ENCODE data around the gene ARHGEF4. TPM values are rescaled to one million over a fixed set of nuclear protein-coding genes. Genes with fewer than 3 reads are reported as not detected.
"Not testable (repeated sequence)": the region's sequence is repeated elsewhere in the genome, so short reads cannot be mapped to it uniquely, and the experiment has no call there.

ARHGEF4 gene
- total RNA-seq, 1 experiment from 2014 or later = 0.72 TPM

- peak; percentile 31 for DNase-seq (ENCODE audit: low read depth)
Measured at GRCh38 chr2:130972410-130972809, 135.7 kb downstream of the ARHGEF4 start.

DNA sequence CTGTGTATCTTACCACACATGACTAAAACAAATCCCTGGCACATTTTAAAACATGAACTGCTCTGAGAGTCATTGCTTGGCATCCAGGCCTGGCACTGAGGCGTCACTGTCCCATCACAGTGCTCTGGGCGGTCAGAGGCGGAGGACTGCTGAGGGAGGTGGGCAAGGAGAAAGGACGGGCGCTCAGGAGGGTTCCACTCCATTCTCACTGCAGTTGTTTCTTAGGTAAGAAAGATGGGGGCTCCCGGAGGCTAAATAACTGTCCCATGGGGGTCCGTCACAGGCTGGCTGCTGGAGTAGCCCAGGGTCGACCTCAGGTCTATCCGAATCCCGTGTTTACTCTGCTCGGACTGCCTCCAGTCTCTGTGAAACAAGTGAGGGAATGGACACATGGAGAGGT is 139.0 kb downstream of the ARHGEF4 start:
- no peak for DNase-seq (ENCODE audit: low read depth)

- DNase-seq (ENCODE audit: low read depth) = no peak
Measured at GRCh38 chr2:130976591-130977237, 140.0 kb downstream of the ARHGEF4 start.

DNA sequence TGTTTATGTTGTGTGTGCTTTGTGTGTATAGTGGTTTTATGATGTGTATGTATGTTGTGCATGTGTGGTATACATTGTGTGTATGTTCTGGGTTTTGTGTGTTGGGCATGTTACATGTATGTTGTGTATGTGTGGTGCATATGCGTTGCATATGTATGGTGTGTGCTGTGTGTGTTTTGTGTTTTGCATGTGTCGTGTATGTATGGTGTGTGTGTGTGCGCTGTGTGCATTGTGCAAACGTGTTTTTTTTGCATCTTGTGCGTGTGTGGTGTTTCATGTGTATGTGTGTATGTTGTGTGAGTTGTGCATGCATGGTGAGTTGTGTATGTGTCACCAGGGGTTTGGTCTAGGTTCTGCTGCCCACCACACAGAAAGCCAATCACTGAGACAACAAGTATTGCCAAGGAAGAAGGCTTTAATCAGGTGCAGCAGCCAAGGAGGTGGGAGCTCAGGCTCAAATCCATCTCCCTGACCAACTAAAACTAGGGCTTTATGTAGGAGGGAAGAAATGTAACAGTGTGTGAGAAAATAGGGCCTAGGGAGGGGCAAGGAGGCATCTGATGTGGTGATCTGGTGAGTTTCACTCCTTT is 140.8 kb downstream of the ARHGEF4 start:
- DNase-seq (ENCODE audit: low read depth) = no peak

DNA sequence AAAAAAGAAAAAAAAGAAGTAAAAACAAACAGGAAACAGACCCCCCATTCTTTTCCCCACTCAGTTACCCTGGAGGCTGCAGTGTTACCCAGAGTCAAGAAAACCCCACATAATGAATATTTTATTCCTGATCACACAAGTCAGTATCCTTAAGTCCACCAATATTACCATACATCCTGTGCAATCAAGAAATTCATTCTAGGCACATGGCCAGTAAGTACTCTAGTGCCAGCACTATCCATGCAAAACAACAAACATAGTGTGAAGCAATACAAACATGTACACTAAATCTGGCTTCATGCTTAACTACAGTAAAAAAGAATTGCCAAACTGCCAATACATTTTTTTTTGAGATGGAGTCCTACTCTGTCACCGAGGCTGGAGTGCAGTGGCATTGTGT is 145.0 kb downstream of the ARHGEF4 start:
- no peak for DNase-seq (ENCODE audit: low read depth)

GRCh38 chr2:130985206-130985780 is 148.6 kb downstream of the ARHGEF4 start:
- DNase-seq (ENCODE audit: low read depth) = no peak

- no peak for DNase-seq (ENCODE audit: low read depth)
Measured at GRCh38 chr2:130985831-130986649, 149.3 kb downstream of the ARHGEF4 start.

DNA sequence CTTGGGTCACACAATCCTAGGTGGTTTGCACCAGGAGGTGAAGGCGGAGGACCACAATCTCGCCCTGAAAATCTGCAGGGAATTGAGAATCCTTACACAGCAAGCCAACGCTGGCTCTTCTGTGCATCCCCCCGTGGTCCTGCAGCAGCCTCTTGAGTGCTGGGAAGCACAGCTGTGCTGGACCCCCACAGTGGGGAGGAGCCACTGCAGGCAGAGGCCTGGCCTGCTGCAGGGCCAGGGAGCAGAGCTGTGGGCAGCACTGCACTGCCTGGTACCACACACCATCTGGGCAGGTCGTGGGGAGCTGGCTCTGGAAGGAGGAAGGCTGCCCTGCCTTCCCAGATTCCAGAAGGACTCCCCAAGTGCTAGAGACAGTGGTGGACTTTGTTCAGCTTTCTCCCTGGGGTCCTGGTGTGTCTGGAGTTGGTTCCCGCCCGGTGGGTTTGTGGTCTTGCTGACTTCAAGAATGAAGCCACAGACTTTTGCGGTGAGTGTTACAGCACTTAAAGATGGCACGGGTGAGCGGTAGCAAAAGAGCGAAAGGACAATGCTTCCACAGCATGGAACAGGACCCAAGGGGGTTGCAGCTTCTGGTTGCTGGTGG is 150.3 kb downstream of the ARHGEF4 start:
- DNase-seq (ENCODE audit: low read depth) = no peak

DNA sequence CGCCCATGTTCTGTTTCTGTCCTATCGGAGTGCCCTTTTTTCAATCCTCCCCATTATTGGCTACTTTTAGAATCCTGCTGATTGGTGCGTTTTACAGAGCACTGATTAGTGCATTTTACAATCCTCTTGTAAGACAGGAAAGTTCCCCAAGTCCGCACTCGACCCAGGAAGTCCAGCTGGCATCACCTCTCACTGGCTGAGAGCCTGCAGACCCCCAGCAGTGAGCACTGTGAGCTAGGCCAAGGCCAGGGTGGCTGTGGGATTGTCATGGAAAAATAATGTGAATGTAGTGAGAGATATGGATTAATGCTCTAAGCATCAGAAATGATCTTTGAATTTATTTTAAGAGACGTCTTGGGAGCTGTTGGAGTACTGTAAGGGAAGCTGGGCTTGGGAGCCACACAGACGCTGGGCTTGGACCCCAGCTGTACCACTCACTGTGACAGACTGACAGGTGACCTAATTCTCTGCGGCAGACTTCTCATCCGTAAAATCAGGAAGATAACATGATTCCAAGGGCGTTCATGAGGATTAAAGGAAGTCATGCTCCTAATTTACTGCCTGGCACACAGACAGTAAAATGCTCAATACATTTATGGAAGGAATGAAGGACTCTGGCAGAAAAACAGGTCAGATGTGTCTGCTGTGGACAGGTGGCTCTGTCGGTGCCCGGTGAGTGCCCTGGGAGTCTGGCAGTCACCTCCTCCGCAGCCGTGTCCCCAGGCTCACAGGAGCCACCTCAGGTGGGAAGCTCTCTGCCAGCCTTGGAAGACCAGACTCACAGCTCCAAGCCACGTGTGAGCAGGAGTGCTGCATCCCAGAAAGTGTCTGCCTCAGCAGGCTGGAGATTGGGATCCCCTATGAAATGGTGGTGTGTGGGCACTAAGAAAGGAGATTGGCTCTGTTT is 151.1 kb downstream of the ARHGEF4 start:
- DNase-seq (ENCODE audit: low read depth) = no peak

- DNase-seq (ENCODE audit: low read depth) = not testable (repeated sequence)
Measured at GRCh38 chr2:130991446-130991845, 154.7 kb downstream of the ARHGEF4 start.

DNA sequence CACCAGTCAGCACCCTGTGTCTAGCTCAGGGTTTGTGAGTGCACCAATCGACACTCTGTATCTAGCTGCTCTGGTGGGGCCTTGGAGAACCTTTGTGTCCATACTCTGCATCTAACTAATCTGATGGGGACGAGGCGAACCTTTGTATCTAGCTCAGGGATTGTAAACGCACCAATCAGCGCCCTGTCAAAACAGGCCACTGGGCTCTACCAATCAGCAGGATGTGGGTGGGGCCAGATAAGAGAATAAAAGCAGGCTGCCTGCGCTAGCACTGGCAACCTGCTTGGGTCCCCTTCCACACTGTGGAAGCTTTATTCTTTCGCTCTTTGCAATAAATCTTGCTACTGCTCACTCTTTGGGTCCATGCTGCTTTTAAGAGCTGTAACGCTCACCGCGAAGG is 155.3 kb downstream of the ARHGEF4 start:
- not testable (repeated sequence) for DNase-seq (ENCODE audit: low read depth)

GRCh38 chr2:130996691-130997090 is 160.0 kb downstream of the ARHGEF4 start:
- DNase-seq (ENCODE audit: low read depth) = no peak

DNA sequence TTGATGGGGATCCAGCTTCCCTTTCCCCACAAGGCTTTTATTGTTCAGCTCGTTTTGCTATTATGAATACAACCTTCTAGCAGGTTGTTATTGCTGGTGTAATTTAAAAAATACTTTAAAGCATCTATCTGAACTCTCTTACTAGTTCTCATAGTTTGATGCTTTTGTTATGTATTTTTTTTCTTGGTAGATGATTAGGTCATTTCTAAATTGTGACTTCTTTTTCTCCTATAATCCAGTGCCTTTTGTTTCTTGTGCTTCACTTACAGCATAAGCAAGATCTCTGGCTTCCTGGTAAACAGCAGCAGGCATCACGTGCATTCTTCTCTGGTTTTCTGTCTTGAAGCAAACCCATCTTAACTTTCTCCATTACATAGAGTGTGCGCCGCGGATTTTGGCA is 160.5 kb downstream of the ARHGEF4 start:
- DNase-seq (ENCODE audit: low read depth) = no peak

- no peak for DNase-seq (ENCODE audit: low read depth)
Measured at GRCh38 chr2:130998561-130998960, 161.8 kb downstream of the ARHGEF4 start.

GRCh38 chr2:131004446-131005209 is 167.9 kb downstream of the ARHGEF4 start:
- no peak for DNase-seq (ENCODE audit: low read depth)

GRCh38 chr2:131005216-131005935 is 168.7 kb downstream of the ARHGEF4 start:
- no peak for DNase-seq (ENCODE audit: low read depth)

- DNase-seq (ENCODE audit: low read depth) = no peak
Measured at GRCh38 chr2:131006561-131006960, 169.8 kb downstream of the ARHGEF4 start.

GRCh38 chr2:131008967-131009366 is 172.3 kb downstream of the ARHGEF4 start:
- DNase-seq (ENCODE audit: low read depth) = no peak
